HG03575 (cell line): ENCODE data around the gene SRCIN1.
"Not testable (repeated sequence)": the region's sequence is repeated elsewhere in the genome, so short reads cannot be mapped to it uniquely, and the experiment has no call there.

ENCODE experiments used
- ATAC-seq: cut with Tn5 transposase; IDR thresholded peaks from one replicate; pipeline ENCODE4 v1.9.1; 2021; ENCODE audit not compliant: unreplicated experiment, insufficient number of reproducible peaks, low FRiP score; ENCODE audit errors: extremely low read depth

Gene SRCIN1

DNA sequence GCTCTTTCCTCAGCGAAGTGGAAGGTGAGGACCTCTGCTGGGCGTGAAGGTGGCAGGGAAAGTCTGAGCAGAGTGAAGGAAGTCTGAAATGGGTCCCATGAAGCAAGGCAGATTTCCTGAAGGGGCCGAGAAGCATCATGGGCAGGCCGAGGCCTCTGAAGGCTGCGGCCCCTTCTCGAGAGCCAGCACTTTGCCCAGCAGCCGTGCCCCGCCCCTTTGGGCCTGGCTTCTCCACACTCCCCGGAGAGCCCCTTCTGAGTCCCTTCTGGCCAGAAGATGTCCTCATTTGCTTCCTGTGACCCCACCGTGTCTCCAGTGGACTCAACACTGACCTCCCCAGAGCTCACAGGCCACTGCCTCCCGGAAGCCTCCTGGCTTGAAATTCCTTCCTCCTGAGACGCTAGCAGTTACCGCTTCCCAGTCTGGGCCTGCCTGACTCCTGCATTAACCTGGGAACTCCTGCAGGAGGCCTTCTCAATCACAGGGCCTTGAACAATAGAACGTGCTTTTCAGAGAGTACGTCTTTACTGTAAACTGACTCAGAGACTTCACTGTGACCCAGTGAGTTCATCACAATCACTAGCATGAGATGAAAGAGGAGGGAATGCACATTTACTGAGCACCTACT, 102.4 kb downstream of the SRCIN1 start:
- not testable (repeated sequence) for ATAC-seq

DNA sequence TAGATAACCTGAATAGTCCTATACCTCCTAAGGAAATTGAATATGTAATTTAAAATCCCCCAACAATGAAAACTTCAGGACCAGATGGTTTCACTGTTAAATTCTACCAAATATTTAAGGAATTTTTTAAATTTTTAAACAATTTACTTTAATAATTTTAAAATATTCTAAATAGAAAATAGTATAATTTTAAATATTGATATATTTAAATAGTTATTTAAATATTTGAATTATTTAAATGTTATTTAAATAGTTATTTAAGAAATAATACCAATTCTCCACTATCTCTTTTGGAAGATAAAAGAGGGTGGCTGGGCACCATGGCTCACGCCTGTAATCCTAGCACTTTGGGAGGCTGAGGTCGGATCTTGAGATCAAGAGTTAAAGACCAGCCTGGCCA, 104.0 kb downstream of the SRCIN1 start:
- ATAC-seq = not testable (repeated sequence)

DNA sequence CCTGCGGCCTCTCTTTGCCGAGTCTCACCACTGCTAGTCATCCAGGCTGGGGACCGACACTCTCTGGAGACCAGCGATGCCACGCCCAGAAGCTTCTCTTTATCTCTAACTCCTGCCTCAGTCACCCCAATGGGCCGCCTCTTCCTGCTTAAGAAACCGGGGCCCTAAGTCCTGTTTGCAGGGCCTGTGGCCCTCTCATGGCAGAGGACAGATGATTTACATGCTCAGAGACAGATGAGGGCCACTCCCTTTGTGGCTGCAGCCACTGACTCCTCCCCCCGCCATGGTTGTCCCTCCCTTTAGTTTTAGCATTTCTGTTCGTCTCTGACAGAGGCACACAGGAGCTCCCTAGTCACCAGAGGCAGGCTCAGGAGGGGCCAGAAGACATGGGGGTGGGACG, 106.5 kb downstream of the SRCIN1 start:
- ATAC-seq = not testable (repeated sequence)

DNA sequence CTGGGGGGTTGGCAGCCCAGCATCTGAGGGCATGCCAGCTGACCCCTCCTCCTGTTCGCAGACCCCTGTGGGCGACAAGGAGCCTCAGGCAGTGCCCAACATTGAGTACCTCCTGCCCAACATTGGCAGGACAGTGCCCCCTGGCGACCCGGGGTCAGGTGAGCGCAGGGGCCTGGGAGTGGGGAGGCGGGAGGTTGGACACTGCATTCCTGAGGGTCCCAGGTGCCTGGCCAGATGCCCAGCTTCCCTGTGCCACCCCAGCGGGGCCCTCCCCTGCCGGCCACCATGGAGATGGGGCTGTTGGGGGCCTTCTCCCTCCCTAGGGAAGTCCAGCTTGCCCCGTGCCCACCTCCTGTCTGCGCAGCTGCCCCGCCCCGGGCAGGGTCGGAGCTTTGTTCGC, 107.4 kb downstream of the SRCIN1 start:
- ATAC-seq = no peak

DNA sequence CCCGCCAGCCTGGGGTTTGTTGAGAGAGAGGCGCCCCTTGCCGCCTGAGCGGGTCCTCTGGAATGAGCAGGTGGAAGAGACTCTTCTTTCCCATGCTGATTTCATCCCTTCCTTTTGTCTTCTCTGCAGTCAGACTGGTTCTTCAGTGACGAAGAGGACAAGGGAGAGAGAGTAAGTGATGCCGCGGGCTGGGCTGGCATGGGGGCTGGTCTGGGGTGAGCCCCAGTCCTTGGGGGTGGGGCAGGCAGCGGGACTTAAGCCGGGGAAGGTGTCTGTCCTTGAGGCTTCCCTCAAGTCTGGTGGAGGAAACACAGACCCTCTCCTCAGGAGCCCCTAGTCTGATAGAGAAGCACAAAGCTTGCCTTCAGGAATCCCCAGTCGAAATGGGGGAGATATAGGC, 108.1 kb downstream of the SRCIN1 start:
- not testable (repeated sequence) for ATAC-seq

DNA sequence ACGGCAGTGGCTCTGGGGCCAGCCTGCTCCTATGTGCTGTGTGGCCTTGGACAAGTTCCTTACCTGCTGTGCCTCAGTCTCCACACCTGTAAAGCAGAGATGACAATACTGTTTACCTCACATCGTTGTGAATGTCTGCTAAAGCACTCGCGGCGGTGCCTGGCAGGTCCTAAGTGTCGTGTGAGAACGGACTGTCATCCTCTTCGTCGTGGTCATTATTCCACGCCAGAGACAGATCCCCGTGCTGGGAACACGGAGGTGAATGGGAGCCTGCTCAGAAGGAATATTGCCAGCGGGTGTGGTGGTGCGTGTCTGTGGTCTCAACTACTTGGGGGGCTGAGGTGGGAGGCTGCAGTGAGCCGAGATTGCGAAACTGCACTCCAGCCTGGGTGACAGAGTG, 111.6 kb downstream of the SRCIN1 start:
- not testable (repeated sequence) for ATAC-seq

DNA sequence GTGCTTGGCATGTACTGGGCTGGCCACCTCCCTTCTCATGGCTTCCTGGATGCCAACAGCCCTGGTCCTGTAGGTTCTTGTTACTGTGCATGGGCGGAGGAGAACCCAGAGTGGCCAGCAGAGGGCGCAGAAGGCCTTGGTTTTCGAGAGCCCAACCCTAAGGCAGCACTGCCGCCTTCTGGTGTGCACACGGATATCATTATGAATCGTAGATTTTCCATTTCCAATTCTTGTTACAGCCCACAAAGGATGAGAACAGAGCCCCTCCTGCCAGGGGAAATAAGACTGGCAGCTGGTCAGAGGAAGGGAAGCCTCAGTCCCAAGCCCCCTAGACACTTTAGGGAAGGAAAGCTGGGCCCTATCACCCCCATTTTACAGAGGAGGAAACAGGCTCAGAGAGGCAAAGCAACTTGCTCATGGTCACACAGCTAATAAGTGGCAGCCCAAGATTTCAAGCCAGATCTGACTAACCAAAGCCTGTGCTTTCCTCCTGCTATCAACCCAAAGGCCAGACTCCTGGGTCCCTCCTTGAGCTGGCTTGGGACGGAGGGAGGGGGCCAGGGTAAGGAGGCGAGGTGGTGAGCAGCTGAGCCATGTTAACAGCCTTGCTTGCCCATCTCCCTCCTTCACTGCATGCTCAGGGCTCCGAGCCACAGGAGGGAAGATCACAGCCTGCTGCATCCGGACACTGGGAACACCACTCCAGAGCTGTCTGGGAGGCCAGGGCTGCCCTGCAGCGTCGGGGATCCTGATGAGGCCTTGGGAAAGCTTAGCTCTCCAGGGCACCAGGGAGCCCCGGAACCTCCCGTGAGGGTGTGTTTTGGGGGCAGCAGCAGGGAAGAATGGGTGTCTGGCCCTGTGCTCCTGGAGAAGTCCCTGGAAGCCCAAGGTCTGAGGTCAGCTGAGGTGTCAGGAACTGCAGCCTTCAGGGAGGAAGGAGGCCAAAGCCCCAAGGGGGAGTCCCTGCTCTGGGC, 113.4 kb downstream of the SRCIN1 start:
- ATAC-seq = not testable (repeated sequence)

DNA sequence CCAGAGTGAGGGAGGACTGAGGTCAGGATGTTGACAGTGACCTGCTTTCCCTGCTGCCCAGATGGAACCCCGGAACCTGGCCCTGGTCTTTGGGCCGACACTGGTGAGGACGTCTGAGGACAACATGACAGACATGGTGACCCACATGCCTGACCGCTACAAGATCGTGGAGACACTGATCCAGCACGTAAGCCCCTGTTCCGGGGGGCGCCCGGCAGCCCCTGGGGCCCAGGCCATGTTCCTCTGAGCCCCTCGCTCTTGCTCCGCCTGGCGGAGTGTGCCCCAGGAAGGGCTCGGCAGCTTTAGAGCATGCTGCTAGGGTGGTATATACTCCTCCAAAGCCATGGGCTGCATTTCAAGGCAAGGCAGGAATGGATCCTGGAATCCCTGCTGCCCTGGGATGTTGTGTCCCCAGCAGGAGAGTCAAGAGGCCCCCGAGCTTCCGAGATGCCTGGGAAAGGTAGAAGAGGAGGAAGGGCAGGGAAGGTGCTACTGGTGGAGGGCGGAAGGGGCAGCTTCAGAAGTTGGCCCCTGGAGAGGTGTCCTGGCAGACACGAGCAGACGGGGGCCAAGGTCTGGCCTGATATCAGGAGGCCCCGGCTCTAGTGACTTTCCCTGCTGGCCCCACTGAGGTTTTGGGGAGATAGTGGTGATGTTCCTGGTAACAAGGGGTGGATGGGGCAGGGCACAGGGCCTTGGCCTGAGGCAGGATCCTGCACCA, 114.2 kb downstream of the SRCIN1 start:
- not testable (repeated sequence) for ATAC-seq

DNA sequence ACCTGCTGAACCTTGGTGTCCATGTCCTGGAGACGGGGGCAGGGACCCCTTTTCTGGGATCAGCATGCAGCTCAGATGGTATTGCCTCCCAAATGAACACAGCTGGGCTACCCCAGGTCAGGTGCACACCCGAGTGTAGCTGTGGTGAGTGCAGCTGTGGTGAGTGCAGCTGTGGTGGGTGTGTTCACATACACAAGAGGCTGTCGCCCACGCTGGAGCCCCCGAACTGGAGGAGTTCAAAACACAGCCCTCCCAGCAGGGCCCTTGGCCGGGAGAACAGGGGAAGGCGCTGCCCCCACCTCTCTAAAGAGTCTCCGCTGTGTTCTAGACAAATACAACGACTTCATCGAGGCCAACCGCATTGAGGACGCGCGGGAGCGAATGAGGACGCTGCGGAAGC, 116.0 kb downstream of the SRCIN1 start:
- not testable (repeated sequence) for ATAC-seq

DNA sequence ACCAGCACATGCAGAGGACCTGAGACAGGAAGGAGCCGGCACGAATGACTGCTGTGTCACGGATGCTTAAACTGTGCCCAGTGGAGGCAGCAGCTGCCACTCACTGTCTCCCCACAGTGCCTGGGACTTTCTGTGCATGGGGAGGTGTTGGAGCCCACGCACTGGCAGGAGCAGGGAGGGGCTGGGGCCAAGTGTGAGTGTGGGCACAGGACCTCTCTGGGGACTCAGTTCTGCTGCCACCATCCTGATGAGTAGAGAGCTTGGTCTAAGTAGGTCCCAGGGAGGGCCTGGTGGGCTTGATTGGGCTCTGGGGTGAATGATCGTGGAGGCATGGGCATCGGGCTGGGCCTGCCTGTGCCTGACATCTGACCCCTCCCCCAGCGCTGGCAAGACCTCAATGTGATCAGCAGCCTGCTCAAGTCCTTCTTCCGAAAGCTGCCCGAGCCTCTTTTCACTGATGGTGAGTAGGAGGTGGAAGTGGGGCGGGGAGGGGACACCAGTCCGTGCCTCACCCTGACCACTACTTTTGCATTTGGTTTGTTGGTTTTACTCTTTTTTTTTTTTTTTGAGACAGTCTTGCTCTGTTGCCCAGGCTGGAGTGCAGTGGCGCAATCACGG, 120.0 kb downstream of the SRCIN1 start:
- not testable (repeated sequence) for ATAC-seq

DNA sequence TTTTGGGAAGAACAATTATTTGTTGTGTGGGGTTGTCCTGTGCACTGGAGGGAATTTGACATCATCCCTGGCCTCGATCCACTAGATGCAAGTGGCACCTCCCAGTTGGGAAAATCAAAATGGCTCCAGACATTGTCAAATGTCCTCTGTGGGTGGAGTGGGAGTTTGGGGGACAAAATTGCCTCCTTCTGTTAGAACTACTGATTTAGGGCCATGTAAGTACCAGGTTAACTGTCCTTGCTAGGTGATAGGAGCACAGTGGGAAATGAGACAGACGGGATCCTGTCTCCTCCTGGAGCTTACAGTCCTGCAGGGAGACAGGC, 120.6 kb downstream of the SRCIN1 start:
- ATAC-seq = no peak

DNA sequence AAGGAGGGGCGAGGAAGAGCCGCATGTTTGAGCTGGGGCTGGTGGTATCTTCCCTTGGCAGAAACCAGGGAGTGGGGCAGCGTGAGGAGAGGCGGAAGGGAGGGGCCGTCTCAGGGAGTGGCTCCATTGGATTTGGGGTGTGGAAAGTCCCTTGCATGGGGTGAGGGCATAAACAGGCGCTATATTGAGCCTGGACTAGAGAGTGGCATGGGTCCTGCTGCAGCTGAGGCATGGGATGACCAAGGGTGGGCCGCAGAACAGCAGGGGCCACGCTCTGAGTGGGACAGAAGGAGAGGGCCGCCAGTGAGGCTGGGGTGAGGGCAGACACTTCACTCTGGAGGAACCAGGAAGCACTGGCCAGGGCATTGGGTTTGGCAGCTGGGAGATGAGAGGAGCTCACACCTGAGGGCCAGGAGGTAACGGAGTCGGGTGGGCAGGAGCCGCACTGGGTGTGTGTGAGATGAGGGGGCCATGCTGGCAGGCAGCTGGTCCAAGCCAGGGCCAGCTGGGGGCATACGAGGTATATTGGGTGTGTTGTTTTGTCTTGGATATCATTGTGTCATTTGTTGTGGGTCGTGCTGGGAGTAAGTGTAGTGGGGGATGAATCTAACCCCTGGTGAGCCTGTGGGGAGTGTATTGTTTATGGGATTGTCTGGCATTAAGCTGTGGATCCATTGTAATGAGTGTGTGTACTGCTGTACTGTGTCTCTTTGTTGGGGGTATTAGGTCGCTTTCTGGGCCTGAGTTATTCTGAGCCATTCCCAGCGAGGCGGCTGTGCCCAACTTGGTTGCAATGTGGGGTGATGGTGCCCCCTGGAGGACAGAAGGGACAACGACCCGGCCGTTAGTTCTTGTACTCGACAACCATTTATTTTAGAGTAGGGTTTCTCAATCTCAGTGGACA, 121.3 kb downstream of the SRCIN1 start:
- ATAC-seq = not testable (repeated sequence)

DNA sequence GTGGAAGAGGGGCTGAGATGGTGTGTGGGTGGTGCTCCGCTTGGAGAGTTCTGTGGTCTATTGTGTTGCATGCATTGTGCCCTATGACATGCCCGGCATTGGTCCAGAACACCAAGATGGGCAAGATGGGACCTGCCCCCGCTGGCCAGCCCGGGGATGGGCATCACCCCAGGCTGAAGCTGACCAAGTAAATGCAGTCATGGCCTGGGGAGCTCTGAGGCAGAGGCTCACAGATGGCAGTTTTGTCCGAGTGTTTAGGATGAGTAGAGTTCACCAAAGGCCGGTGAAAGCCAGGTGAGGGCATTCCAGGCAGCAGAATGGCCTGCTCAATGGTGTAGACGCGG, 123.1 kb downstream of the SRCIN1 start:
- ATAC-seq = not testable (repeated sequence)

DNA sequence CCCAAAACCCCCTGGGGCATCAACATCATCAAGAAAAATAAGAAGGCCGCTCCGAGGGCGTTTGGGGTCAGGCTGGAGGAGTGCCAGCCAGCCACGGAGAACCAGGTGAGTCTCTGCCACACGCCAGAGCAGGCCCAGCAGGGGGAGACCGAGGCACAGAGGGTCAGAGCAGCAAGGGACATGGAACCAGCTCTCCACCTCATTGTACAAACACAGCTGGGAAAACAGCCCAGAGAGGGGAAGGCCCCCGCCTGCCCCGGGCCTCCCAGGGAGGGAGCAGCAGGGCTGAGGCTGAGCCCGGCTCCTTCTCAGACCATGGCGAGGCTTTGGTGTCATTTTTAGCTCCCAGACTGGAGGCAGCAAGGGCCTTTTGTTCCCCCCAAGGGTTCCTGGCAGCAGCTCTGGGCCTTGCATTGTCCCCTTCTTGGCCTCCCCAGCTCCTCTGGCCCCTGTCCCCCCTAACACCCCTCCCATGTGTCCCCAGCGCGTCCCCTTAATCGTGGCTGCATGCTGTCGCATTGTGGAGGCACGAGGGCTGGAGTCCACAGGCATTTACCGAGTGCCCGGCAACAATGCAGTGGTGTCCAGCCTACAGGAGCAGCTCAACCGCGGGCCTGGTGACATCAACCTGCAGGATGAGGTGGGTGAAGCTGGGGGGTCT, 123.6 kb downstream of the SRCIN1 start:
- not testable (repeated sequence) for ATAC-seq
